HG03378 (cell line): ENCODE measurements around the gene SLC39A5.
"Not testable (repeated sequence)": the region's sequence is repeated elsewhere in the genome, so short reads cannot be mapped to it uniquely, and the experiment has no call there.

ENCODE experiments used
- ATAC-seq: cut with Tn5 transposase; IDR thresholded peaks from one replicate; pipeline ENCODE4 v1.9.1; 2021; ENCODE audit warnings: mild to moderate bottlenecking, moderate library complexity; ENCODE audit not compliant: unreplicated experiment

Gene SLC39A5, protein sequence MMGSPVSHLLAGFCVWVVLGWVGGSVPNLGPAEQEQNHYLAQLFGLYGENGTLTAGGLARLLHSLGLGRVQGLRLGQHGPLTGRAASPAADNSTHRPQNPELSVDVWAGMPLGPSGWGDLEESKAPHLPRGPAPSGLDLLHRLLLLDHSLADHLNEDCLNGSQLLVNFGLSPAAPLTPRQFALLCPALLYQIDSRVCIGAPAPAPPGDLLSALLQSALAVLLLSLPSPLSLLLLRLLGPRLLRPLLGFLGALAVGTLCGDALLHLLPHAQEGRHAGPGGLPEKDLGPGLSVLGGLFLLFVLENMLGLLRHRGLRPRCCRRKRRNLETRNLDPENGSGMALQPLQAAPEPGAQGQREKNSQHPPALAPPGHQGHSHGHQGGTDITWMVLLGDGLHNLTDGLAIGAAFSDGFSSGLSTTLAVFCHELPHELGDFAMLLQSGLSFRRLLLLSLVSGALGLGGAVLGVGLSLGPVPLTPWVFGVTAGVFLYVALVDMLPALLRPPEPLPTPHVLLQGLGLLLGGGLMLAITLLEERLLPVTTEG

DNA sequence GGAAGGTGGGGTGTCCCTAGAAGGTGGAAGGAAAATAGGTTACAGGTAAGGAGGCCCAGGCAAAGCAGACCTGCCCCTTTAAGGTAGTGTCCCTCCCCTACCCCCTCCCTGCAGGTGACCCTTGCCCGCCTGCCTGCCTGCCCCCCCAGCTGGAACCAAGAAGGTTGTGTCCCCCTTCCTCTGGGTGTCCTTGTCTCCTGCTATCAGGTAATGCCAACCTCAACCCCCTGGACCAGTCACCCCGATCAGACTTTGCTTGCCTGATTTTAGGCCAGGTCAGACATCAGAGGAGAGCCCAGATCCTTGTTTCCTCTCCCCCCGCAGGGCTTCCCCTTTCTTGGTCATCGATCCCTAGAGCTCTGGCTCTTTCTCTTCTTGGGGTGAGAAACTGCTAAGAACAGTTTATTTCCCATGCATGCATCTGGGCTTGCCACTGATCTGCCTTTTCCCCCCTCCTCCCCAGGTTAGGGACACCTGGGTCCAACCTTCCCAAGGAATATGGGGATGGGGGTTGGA, at the start of gene SLC39A5:
Gene SLC39A5 (plus strand): TSS at position 136 of the 516 bp plus-strand sequence. CDS start 1,224 bp downstream, outside the sequence.
- ATAC-seq: no peak

DNA sequence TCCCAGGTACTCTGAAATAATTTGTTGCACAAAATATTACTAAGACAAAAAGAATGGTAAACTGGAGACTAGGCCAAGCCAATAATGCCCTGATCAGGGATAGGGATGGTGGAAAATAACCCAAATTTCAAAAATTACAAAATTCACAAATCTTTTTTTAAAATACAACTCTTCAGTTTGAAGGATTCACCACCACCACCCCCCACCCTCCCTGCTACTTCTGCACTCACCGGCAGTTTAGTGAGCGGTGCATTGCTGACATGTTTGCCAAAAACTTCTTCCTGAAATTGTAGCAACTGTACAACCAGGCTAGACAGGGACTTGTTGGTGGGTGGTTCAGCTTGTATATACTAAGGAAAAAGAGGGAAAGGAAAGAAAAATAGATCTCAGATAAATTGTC, 42.9 kb upstream of the SLC39A5 start:
- ATAC-seq: no peak

DNA sequence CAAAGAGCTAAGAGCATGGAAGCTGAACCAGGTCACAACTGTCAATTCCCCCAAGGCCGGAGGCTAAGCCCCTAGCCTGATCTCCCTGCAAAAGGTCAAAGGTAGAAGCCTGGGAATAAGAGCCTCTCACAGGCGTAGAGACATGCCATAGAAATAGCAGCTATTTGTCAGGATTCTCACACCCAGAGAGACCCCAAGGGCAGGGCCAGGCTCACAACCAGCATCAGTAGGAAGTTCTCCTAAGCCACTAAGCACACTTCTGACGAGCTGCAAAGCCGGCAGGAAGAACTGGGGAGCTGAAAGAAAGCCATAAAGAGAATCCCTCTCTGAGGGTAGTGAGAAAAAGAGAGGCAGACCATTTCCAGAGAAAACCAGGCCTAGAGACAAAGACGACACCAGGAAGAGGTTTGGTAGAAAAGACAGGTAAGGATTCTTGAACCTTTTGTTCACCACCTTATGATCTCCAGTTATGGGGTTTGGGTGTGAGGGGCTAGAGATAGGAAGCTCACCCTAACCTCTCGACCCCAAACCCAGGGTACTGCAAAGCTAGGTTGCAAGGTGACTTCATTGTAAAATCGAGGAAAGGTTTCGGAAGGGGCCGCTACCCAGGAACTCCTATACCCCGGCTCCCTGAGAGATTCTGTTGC, 41.6 kb upstream of the SLC39A5 start:
- ATAC-seq: no peak

DNA sequence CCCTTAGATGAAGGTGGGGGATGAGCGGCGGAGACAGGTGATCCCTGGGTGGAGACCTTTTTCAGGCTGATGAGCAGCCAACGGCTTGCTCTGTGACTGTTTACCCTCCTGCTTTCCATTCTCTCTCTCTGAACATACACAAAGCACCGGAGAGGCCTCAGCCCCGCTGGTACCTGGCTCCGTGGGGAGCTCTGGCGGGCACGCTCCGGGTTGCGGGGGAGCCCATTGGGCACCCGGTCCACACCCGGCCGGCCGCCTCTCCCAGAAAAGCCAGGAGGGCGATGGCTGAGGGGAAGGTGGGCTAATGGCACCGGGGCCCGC, 41.1 kb upstream of the SLC39A5 start:
- ATAC-seq: no peak

DNA sequence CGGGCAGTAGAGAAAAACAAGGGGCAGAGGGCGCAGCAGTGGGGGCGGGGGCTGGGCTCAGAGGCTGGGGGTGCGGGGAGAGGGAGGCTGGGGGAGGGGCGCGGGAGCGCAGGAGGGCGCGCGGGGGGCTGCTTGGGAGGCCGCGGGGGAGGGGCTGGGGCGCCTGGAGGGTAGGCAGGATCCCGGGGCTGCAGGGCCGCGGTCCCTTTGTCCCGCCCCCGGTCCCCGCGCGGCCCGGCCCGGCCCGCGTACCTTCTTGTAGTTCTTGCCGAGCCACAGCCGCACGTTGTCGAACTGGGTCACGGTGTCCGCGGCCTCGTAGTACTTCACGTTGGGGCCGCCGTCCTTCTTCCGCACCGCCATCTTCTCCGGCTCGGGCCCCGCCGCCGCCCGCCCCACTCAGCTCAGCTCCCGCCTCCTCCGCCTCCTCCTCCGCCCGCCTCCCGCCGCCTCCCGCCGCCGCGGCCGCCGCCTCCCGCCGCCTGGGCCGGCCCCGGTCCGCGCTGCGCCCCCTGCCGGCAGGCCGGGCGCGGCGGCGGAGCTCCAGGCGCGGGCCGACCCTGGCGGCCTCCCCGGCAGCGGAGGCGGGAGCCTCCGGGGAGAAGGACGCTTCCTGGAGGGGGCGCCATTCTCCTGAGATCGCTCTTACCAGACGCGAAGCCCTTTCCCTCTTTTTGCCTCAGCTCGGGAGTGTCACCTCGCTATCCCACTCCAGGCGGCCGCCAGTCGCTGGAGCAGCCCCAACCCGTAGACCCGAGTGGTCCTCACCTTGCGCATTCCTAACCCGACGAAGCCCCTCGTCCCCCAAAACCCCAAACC, 40.5 kb upstream of the SLC39A5 start, which contains the start of gene SMARCC2:
Gene SMARCC2 (minus strand): TSS at position 385 of the 819 bp plus-strand sequence. CDS start 22 bp downstream, at position 363.
- peak; percentile 35 for ATAC-seq

DNA sequence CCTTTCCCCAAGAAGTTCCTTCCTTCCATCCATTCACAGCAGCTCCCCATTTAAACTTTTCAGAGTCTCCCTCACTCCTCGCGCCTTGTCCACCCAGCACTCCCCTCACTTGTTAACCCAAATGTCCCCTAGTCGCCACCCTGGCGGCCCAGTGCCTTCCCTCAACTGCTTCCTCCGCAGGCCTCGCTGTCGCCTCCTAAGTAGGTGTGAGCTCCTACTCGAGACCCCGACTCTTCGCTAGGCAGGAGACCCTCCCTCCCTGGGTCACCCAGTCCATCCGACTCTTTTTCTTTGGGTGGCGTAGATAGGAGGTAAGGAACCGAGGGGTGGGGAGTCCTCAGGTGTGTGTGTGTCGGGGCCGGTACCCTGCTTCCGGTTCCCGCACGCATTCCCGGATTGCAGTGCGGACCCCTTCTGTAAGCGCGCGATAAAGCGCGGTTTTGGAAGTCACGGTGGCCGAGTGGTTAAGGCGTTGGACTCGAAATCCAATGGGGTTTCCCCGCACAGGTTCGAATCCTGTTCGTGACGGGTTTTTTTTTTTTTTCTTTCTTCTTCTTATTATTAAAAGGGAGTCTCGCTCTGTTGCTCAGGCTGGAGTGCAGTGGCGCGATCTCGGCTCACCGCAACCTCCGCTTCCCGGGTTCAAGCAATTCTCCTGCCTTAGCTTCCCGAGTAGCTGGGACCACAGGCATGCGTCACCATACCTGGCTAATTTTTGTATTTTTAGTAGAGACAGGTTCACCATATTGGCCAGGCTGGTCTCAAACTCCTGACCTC, 39.7 kb upstream of the SLC39A5 start:
- peak; percentile 40 for ATAC-seq

DNA sequence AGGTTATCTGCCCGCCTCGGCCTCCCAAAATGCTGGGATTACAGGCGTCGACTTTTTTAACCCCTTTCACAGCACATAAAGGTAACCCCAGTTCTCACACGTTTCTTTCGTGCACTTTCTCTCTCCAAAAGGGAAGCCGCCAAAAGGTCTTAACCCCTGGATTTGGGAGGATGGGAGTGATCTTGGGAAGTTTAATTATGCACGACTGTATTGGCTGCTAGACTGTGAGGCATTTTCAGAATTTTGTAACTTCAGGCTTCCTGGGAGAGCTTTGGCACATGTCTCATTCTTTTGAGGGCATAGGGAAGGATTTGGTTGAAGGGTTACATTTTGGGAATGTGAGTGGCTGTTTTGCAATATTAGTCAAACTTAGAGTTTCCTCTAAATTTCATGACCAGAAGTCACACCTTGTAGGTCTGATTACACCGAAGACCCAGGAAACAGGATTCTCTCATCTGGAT, 39.1 kb upstream of the SLC39A5 start:
- ATAC-seq: no peak

DNA sequence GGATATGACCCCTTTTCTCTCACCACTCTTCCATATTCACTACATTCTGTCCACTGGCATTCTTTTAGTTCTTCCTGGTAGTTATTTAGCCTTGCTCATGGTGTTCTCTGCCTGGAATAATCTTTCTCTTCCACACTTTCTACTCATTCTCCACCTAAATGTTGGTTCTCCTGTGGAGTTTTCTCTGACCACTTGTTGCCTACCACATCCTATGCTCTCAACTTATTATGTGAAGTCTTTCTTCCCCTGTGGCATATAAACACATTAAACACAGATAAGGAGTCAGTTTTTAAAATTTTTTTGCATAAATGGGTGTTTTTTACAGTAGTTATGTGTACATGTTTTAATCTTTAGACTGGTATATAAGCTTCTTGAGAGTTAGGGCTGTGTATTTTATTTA, 37.3 kb upstream of the SLC39A5 start:
- no peak for ATAC-seq

DNA sequence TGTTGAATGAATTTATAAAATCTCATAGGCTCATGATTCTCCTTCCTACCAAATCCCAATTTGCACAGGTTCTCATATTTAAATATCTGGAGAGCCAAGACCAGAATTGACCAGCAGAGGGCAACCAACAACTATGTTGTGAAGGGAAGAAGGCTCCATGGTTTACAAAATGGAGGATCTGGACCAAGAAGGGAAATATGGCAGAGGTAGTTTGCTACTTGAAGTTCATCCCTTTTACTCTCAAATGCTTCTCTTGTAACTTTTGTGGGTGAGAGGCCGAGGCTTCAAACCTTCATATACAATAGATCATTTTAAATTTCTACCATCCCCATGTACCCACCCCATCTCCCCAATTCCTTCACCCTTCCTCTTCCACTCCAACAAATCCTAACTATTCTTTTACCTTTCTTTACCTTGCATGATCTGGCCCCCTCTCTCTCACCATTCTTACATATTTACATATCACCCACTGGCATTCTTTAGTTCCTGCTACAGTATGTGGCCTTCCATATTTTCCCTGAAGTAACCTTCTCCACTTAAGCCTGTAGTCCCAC, 36.7 kb upstream of the SLC39A5 start:
- ATAC-seq: no peak

DNA sequence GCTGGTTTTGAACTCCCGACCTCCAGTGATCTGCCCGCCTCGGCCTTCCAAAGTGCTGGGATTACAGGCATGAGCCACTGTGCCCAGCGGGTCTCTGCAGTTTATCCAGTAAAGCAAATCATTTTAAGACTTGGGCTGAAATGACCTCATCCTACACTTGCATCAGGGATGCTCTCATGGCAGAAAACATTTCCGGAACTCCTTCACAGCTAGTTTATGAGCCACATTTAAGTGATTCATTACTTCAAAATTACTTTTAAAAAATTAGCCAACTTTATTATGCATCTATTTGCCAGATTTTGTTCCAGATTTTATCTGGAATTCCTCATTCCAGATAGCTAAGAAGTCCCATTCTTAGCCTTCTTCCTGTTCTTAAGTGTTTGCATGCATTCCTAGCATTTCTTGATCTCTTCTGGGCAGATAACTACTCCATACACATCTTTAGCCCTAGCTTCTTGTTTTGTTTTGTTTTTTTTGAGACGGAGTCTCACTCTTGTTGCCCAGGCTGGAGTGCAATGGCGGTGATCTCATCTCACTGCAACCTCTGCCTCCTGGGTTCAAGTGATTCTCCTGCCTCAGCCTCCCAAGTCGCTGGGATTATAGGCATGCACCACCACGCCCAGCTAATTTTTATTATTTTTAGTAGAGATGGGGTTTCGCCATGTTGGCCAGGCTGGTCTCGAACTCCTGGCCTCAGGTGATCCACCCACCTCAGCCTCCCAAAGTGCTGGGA, 32.9 kb upstream of the SLC39A5 start:
- ATAC-seq: not testable (repeated sequence)

DNA sequence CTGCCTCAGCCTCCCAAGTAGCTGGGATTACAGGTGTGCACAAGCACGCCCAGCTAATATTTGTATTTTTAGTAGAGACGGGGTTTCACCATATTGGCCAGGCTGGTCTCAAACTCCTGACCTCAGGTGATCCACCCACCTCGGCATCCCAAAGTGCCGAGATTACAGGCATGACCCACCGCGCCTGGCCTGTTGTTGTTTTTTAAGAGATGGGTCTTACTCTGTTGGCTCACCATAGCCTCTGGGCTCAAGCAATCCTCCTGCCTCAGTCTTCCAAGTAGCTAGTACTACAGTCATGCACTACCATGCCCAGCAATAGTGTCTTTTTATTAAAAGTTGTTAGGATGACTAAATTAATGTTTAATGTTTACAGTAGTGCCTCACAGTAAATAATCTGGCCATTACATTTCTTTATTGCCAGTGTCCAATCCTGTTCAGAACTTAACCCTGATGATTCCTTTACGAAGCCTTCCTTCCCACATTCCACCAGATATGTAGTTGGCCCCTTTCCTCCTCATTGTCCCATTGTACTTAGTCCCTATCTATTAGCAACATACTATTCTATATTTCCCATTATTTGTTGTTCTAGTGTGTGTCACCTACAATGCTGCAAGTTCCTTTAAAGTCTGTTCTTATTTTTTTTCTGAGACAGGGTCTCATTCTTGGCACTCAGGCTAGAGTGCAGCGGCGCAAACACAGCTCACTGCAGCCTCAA, 31.8 kb upstream of the SLC39A5 start:
- no peak for ATAC-seq

DNA sequence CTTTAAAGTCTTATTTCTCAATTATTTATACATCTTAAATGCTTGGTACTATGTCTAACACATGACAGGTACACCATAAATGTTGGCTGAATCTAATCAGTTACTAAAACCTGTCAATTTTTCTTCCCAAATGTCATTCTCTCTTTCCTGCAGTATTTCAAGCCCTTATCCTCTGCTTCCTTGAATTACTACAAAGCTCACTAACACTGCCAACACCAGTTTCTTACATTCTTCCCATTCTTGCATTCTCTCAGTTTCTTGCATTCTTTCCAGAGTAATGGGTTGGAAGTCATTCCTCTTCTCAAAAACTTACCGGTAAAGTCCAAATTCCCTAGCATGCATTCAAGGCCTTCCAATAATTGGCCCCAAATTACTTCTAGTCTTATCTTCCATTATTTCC, 31.0 kb upstream of the SLC39A5 start:
- ATAC-seq: no peak

DNA sequence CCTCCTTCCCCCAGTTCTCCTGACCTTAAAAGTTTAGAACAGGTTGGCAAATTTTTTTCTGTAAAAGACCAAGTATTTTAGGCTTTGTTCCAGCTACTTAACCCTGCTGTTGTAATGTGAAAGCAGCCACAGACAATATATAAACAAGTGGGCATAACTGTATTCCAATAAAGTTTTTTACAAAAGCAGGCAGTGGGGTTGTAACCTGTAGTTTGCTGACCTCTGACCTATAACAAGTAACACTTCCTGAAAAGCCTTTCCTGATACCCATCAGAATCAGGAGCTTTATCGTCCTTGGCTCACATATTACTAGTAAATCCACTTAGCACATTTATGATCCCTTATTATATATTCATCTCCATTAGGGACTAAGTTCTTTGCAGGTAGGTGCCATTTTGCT, 27.5 kb upstream of the SLC39A5 start:
- ATAC-seq: no peak

DNA sequence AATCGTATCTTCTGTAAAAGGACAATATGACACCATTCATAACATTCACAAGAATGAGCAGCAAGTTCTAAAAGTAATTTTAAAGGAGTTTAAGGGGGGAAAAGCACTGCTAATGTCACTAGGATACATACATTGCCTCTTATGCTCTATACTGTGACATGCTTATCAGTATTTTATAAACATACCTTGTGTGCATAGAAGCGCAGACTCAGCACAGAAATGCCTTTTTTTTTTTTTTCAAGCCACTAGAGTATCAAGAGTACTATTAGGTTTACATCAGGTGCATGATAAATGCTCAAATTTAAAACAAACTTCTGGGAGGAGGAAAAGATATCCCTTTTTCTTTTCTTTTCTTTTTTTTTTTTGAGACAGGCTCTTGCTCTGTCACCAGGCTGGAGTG, 27.0 kb upstream of the SLC39A5 start:
- ATAC-seq: no peak

DNA sequence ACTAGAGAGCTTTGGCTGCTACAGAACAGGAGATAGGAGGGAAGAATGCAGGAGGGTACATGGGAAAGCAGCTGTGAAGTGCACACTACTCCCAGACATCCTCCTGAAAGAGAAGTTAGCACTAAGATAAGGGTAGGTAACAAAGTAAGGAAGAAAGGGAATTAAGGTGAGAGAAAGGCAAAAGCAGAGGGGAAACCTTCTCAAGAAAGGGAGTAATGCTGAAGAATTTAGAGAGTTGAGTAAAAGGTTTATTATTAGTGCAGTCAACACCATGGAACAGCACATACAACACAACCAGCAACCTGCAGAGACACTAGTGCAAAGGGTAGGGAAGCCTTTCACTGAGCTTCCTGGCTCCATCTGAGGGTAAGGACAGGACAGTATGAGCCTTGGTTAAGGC, 25.6 kb upstream of the SLC39A5 start:
- ATAC-seq: no peak

DNA sequence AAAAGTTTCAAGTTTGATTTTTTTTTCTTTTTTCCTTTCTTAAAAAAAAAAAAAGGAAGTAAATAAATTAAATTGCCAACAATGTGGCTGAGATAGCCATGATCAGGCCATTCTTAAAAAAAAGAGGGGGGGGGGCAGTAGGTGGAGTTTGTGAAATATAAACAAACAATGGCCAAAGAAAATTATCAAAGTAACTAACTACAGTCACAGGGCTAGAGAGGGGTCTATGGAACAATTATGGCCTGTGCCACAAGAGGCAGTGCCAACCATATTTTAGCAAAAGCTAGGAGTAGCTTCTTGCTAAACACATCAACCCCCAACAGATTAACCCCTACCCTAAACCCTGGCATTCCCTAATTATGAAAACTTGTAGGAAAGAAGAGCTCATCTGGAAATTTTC, 24.4 kb upstream of the SLC39A5 start:
- no peak for ATAC-seq

DNA sequence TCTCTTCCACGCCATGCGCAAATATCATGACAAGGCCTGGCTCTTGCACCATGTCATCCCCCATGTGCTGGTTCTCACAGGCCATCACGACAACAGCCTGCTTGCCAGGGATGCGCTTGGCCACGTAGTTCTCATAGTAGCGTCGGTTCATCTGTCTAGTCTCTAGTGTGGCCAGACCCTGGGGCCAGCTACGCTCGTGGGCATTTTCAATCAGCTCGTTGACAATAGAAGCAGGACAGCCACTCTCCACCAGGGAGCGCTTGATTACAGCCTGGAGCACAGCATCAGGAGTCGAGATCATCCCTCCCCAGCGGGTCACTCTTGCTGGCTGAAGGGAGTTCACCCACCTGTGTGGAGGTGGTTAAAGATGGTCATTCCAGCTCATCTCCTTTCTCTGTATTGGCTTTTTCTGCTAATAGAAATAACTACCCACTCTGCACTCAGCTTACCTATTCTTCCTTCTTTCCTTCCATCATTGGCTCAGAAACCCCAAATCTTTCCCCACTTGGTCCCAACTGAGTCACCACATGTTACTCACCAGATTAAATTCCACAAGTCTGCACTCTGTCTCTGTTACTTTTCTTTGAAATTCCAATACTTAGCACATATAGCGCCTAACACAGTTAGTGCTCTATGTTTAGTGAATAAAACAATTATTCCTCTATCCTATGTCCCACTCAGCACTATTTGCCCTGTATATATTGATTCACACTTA, 23.2 kb upstream of the SLC39A5 start:
- ATAC-seq: no peak

DNA sequence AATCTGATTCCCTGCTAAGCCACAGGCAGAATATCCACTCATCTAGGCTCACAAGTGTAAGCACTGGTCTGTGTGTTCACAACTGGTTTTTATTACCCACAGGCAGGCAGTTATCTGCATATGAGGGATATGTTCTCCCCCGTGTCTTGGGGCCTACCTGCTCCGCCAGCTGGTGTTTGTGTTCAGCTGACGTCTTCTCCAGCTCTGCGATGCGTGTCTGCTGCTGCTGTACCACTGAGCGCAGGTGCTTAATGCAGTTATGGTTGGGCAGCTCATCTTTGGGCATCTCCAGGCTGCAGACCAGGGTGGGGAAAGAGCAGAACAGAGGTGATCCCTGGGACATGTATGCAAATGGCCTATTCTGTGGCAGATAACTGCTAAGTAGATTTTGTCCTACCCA, 21.8 kb upstream of the SLC39A5 start:
- ATAC-seq: no peak
